Measurements from ENCODE around the gene KIF19.

Gene KIF19

DNA sequence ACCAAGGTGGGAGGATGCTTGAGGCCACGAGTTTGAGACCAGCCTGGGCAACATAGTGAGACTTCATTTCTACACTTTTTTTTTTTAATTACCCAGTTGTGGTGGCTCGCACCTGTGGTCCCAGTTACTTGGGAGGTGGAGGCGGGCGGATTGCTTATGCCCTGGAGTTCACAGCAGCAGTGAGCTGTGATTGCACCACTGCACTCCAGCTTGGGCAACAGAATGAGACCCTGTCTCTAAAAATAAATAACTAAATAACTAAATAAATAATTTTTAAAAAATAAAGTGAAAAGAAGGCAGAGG lies 42.7 kb upstream of the KIF19 start:
- H3F3A ChIP-seq (ENCODE audit: insufficient read depth), result no peaks in the 10 kb centered on the region
- no peaks in the 10 kb centered on the region for H4K20me1 ChIP-seq (ENCODE audit: low read depth, low read length)
- no peak overlapping the region for H3K27ac ChIP-seq (ENCODE audit: low read depth, low read length)

DNA sequence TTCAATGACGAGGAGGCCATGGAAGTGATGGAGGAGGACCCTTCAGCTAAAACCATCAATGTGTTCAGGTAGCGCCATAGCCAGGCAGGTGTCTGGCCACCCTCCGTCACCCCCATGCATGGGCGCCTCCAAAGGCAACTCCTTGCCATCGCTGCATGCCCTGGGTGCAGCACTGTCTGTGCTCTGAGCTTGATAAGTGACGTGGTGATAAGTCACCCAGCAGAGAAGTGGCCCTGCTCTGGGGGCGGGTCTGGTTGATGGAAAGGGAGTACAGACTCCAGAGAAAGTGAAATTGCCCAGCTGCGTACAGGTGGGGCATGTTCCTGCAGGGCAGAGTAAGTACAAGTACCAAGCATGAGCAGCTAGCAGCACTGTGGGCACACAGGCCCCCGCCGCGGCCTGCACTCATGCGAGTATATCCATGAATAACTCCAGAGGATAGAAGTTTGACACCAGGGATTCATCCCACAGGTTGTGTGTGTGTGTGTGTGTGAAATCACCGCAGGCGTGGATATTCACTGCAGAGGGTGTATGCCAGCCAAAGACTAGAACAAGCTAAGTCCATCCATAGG lies 38.9 kb upstream of the KIF19 start:
- no peaks in the 10 kb centered on the region for H3F3A ChIP-seq (ENCODE audit: insufficient read depth)

More for the DNA sequence above, 42.7 kb upstream of the KIF19 start:
- Histone ChIP-seq H3K4me3 (ENCODE audit: insufficient read depth, low read length, poor library complexity, severe bottlenecking) (no peak overlapping the region), H3K27me3 (ENCODE audit: low read length) (no peaks in the 10 kb centered on the region), H3K9me3 (ENCODE audit: insufficient read depth, low read length) (no peaks in the 10 kb centered on the region), H3K9me2 (replicated peaks; ENCODE audit: insufficient read depth, low read length) (no peaks in the 10 kb centered on the region), H2AFZ (ENCODE audit: low read depth, low read length, severe bottlenecking) (no peak overlapping the region), H3K36me3 (ENCODE audit: low read length) (no peaks in the 10 kb centered on the region), H3K4me2 (ENCODE audit: low read depth, low read length, poor library complexity, severe bottlenecking) (no peak overlapping the region), H3K9ac (ENCODE audit: low read length) (no peak overlapping the region), H3K79me2 (ENCODE audit: insufficient read depth, low read length) (no peaks in the 10 kb centered on the region)
- TF ChIP-seq, protein P1, sequence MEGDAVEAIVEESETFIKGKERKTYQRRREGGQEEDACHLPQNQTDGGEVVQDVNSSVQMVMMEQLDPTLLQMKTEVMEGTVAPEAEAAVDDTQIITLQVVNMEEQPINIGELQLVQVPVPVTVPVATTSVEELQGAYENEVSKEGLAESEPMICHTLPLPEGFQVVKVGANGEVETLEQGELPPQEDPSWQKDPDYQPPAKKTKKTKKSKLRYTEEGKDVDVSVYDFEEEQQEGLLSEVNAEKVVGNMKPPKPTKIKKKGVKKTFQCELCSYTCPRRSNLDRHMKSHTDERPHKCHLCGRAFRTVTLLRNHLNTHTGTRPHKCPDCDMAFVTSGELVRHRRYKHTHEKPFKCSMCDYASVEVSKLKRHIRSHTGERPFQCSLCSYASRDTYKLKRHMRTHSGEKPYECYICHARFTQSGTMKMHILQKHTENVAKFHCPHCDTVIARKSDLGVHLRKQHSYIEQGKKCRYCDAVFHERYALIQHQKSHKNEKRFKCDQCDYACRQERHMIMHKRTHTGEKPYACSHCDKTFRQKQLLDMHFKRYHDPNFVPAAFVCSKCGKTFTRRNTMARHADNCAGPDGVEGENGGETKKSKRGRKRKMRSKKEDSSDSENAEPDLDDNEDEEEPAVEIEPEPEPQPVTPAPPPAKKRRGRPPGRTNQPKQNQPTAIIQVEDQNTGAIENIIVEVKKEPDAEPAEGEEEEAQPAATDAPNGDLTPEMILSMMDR (IDR thresholded peaks at IDR 0.05; ENCODE audit: insufficient read depth, low read length, poor library complexity, severe bottlenecking), result no peak
- TF ChIP-seq EZH2phosphoT487 (conservative IDR thresholded peaks at IDR 0.05; ENCODE audit: low read length), result no peak

DNA sequence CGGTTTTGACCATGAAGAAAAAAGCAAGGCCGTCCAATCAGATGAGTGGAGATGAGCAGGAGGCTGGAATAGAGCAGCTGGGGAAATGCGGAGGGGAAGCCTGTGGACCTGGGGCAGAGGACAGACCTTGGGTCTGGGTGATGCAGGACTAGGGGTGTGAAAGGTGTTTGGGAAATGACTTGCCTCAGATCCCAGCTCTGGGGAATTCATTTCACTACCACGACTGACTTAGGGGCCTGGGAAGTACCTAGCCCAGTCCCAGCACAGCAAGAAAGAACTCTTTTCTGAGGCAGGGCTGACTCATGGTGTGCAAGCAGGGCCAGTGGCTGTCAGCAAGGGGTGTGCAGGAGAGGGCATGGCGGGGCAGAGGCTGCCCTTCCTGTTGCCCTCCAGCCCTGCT lies 37.2 kb upstream of the KIF19 start:
- no peak overlapping the region for H3K9ac ChIP-seq (ENCODE audit: low read length)
- no peaks in the 10 kb centered on the region for H3K27me3 ChIP-seq (ENCODE audit: low read length)
- no peaks in the 10 kb centered on the region for H4K20me1 ChIP-seq (ENCODE audit: low read depth, low read length)
- no peak for TF ChIP-seq EZH2phosphoT487 (conservative IDR thresholded peaks at IDR 0.05; ENCODE audit: low read length)
- TF ChIP-seq, protein P1 (IDR thresholded peaks at IDR 0.05; ENCODE audit: insufficient read depth, low read length, poor library complexity, severe bottlenecking), result no peak
- H3K79me2 ChIP-seq (ENCODE audit: insufficient read depth, low read length), result no peaks in the 10 kb centered on the region
- H3K9me3 ChIP-seq (ENCODE audit: insufficient read depth, low read length), result no peaks in the 10 kb centered on the region
- H3K4me3 ChIP-seq (ENCODE audit: insufficient read depth, low read length, poor library complexity, severe bottlenecking), result no peak overlapping the region
- no peaks in the 10 kb centered on the region for H3K36me3 ChIP-seq (ENCODE audit: low read length)
- H3K4me2 ChIP-seq (ENCODE audit: low read depth, low read length, poor library complexity, severe bottlenecking), result no peak overlapping the region
- H3K9me2 ChIP-seq (replicated peaks; ENCODE audit: insufficient read depth, low read length), result no peaks in the 10 kb centered on the region
- H2AFZ ChIP-seq (ENCODE audit: low read depth, low read length, severe bottlenecking), result no peak overlapping the region
- no peak overlapping the region for H3K27ac ChIP-seq (ENCODE audit: low read depth, low read length)
- H3F3A ChIP-seq (ENCODE audit: insufficient read depth), result no peaks in the 10 kb centered on the region

More for the DNA sequence above, 38.9 kb upstream of the KIF19 start:
- Histone ChIP-seq H3K79me2 (ENCODE audit: insufficient read depth, low read length) (no peaks in the 10 kb centered on the region), H3K4me3 (ENCODE audit: insufficient read depth, low read length, poor library complexity, severe bottlenecking) (no peak overlapping the region), H2AFZ (ENCODE audit: low read depth, low read length, severe bottlenecking) (no peak overlapping the region), H3K36me3 (ENCODE audit: low read length) (no peaks in the 10 kb centered on the region), H4K20me1 (ENCODE audit: low read depth, low read length) (no peaks in the 10 kb centered on the region), H3K9ac (ENCODE audit: low read length) (no peak overlapping the region), H3K9me3 (ENCODE audit: insufficient read depth, low read length) (no peaks in the 10 kb centered on the region), H3K27ac (ENCODE audit: low read depth, low read length) (no peak overlapping the region), H3K4me2 (ENCODE audit: low read depth, low read length, poor library complexity, severe bottlenecking) (no peak overlapping the region), H3K27me3 (ENCODE audit: low read length) (no peaks in the 10 kb centered on the region), H3K9me2 (replicated peaks; ENCODE audit: insufficient read depth, low read length) (no peaks in the 10 kb centered on the region)
- TF ChIP-seq, protein P1 (IDR thresholded peaks at IDR 0.05; ENCODE audit: insufficient read depth, low read length, poor library complexity, severe bottlenecking), result no peak
- TF ChIP-seq EZH2phosphoT487 (conservative IDR thresholded peaks at IDR 0.05; ENCODE audit: low read length), result no peak
